Measurements from ENCODE around the gene MS4A4A. TPM values are rescaled to one million over a fixed set of nuclear protein-coding genes. Genes with fewer than 3 reads are reported as not detected.

MS4A4A gene
- total and polyA plus RNA-seq, 10 of the 15 experiments (the other 5 are each of a cell fraction or from before 2014, with no cell fraction given), result 0.10 to 2.4 (median 0.68) TPM

DNA sequence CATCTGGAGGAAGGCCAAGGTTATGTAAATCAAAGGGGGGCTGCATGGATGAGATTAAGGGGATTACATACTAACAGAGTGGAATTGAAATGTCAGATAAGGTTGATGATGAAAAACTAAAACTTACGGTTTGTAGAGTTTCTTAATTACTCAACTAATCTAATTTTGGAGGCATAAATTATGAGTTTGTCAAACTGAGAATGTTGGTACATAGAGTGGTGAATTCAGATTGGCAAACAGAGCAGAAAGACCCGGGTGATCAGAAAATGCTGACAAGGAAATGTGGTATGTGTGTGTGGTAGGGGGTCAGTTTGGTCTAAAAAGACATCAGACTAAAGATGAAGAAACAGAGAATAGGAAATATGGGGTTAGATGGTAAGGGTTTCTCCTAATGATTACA is 57.6 kb downstream of the MS4A4A start (continued):
- TF ChIP-seq, protein P1, sequence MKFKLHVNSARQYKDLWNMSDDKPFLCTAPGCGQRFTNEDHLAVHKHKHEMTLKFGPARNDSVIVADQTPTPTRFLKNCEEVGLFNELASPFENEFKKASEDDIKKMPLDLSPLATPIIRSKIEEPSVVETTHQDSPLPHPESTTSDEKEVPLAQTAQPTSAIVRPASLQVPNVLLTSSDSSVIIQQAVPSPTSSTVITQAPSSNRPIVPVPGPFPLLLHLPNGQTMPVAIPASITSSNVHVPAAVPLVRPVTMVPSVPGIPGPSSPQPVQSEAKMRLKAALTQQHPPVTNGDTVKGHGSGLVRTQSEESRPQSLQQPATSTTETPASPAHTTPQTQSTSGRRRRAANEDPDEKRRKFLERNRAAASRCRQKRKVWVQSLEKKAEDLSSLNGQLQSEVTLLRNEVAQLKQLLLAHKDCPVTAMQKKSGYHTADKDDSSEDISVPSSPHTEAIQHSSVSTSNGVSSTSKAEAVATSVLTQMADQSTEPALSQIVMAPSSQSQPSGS (IDR thresholded peaks at IDR 0.05; ENCODE audit: low read length), result peak; percentile 55; the same call in 1 of the 2 replicates
- TF ChIP-seq PML (IDR thresholded peaks at IDR 0.05; ENCODE audit: low read length) (no peak), RCOR1 (conservative IDR thresholded peaks at IDR 0.05; ENCODE audit: low read depth, low read length) (no peak), POLR2AphosphoS5 (IDR thresholded peaks at IDR 0.05; ENCODE audit: low read length) (no peak), WRNIP1 (IDR thresholded peaks at IDR 0.05; ENCODE audit: borderline replicate concordance, low read depth, low read length) (no peak), NFYB (IDR thresholded peaks at IDR 0.05; ENCODE audit: insufficient read depth, low read depth, low read length) (no peak), ZNF274 (IDR thresholded peaks at IDR 0.05; ENCODE audit: insufficient read depth, insufficient read length) (no peak), RUNX3 (IDR thresholded peaks at IDR 0.05; ENCODE audit: low read length) (peak; percentile 67), NBN (IDR thresholded peaks at IDR 0.05) (no peak), EP300 (IDR thresholded peaks at IDR 0.05; ENCODE audit: borderline replicate concordance in 1 of 2, control insufficient read depth in 1 of 2, low read depth in 2 of 2, low read length in 2 of 2) (peak; percentile 32 to 51; a peak in 1 of 4 replicates), SPI1 (IDR thresholded peaks at IDR 0.05; ENCODE audit: borderline replicate concordance, insufficient read depth, low read depth, low read length) (no peak), ZBTB33 (IDR thresholded peaks at IDR 0.05) (no peak), CEBPZ (IDR thresholded peaks at IDR 0.05; ENCODE audit: low read depth, low read length) (no peak), SREBF2 (IDR thresholded peaks at IDR 0.05; ENCODE audit: low read length) (no peak), HSF1 (IDR thresholded peaks at IDR 0.05; ENCODE audit: low read depth, low read length) (no peak)
- TF ChIP-seq, protein P2, sequence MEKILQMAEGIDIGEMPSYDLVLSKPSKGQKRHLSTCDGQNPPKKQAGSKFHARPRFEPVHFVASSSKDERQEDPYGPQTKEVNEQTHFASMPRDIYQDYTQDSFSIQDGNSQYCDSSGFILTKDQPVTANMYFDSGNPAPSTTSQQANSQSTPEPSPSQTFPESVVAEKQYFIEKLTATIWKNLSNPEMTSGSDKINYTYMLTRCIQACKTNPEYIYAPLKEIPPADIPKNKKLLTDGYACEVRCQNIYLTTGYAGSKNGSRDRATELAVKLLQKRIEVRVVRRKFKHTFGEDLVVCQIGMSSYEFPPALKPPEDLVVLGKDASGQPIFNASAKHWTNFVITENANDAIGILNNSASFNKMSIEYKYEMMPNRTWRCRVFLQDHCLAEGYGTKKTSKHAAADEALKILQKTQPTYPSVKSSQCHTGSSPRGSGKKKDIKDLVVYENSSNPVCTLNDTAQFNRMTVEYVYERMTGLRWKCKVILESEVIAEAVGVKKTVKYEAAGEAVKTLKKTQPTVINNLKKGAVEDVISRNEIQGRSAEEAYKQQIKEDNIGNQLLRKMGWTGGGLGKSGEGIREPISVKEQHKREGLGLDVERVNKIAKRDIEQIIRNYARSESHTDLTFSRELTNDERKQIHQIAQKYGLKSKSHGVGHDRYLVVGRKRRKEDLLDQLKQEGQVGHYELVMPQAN (conservative IDR thresholded peaks at IDR 0.05), result no peak

Measured in GM12878 (cell line).